MCF 10A (cell line): ENCODE results near the gene CACNA1C. TPM values are rescaled to one million over a fixed set of nuclear protein-coding genes. Genes with fewer than 3 reads are reported as not detected.
A peak's percentile ranks its signal among the peaks of the same experiment; 100 is the strongest.
"Not testable (repeated sequence)": the region's sequence is repeated elsewhere in the genome, so short reads cannot be mapped to it uniquely, and the experiment has no call there.

Experiments used
- BruUV-seq: library from RNA; stranded (reverse); fragments of 400-500 nt; replicated peaks from 2 replicates; lab custom pipeline; 2021; lab: Mats Ljungman, UMichigan
- CTCF ChIA-PET: fragments of 300-600 bp; sonication (Branson Sonifier 250); formaldehyde crosslinking; extraction: SDS; loops from one replicate; lab custom pipeline; 2021; ENCODE audit warnings: antibody characterized with exemption, inconsistent platforms; lab: Yijun Ruan, JAX
- POLR2A ChIA-PET: fragments of 300-600, 350-650 bp; sonication (Branson Sonifier 250); formaldehyde crosslinking; extraction: SDS; loops from one replicate; lab custom pipeline; 2020; ENCODE audit warnings: antibody characterized with exemption, inconsistent platforms; lab: Yijun Ruan, JAX
- DNase-seq: peaks from one replicate; pipeline ENCODE4 v3.0.0-alpha.2; 2018; ENCODE audit not compliant: unreplicated experiment
- H3K27ac Mint-ChIP-seq: one replicate; pipeline ENCODE4 v1.8.0; 2022; ENCODE audit warnings: mild to moderate bottlenecking, low read depth, mixed read lengths; ENCODE audit not compliant: unreplicated experiment
- H3K27me3 Mint-ChIP-seq: one replicate; pipeline ENCODE4 v1.8.0; 2022; ENCODE audit warnings: mixed read lengths; ENCODE audit not compliant: insufficient read depth, unreplicated experiment
- H3K36me3 Mint-ChIP-seq: one replicate; pipeline ENCODE4 v1.8.0; 2022; ENCODE audit warnings: mild to moderate bottlenecking, moderate library complexity, mixed read lengths; ENCODE audit not compliant: insufficient read depth, unreplicated experiment
- H3K4me1 Mint-ChIP-seq: one replicate; pipeline ENCODE4 v1.8.0; 2022; ENCODE audit warnings: mixed read lengths; ENCODE audit not compliant: insufficient read depth, unreplicated experiment
- H3K4me3 Mint-ChIP-seq: one replicate; pipeline ENCODE4 v1.8.0; 2022; ENCODE audit warnings: mild to moderate bottlenecking, moderate library complexity, mixed read lengths; ENCODE audit not compliant: unreplicated experiment
- H3K9me3 Mint-ChIP-seq: one replicate; pipeline ENCODE4 v1.8.0; 2022; ENCODE audit warnings: mixed read lengths; ENCODE audit not compliant: unreplicated experiment
- intact Hi-C: fragments of 100-400 bp; cut with micrococcal nuclease; formaldehyde crosslinking; loops from 2 replicates; pipeline ENCODE4 v1.14.1; 2022
- total RNA-seq: library from RNA; stranded (reverse); gene quantifications from 2 replicates; pipeline ENCODE4 v1.2.3, GENCODE V29; 2022
- TF ChIP-seq, protein P1 (sequence below): fragments of 200-600 bp; IDR thresholded peaks from one replicate; pipeline ENCODE4 v1.8.0; 2022; ENCODE audit warnings: antibody characterized with exemption, mild to moderate bottlenecking; ENCODE audit not compliant: unreplicated experiment

The CACNA1C gene
- total RNA-seq, 1 experiment from 2014 or later: not detected

DNA sequence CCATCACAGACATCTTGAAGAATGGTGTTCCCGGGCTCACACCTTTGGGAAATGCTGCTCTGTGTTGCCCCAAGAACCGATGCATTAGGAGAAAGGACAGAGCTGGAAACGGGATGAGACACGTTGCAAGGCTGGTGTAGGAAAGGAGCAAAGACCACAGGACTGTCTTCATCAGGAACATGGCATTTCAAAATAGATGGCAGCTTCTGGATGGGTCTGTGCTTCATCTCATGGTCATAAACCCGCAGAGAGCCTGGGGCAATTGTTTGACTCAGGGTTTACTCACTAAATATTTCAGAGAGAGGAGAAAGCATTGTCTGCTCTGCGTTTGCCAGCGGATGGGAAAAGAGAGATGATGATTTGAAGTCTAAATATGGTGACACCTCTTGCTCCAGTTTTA is 76.3 kb downstream of the CACNA1C start:
- intact Hi-C loops: no loop called here
- Mint-ChIP-seq H3K27me3 (no peaks in the 10 kb centered on the region), H3K36me3 (no peaks in the 10 kb centered on the region), H3K27ac (peak overlapping the region; percentile 8), H3K4me3 (no peak overlapping the region), H3K4me1 (peaks cover 10% of the 10 kb centered on the region), H3K9me3 (no peaks in the 10 kb centered on the region)
- no TSS peak for BruUV-seq
- TF ChIP-seq, protein P1, sequence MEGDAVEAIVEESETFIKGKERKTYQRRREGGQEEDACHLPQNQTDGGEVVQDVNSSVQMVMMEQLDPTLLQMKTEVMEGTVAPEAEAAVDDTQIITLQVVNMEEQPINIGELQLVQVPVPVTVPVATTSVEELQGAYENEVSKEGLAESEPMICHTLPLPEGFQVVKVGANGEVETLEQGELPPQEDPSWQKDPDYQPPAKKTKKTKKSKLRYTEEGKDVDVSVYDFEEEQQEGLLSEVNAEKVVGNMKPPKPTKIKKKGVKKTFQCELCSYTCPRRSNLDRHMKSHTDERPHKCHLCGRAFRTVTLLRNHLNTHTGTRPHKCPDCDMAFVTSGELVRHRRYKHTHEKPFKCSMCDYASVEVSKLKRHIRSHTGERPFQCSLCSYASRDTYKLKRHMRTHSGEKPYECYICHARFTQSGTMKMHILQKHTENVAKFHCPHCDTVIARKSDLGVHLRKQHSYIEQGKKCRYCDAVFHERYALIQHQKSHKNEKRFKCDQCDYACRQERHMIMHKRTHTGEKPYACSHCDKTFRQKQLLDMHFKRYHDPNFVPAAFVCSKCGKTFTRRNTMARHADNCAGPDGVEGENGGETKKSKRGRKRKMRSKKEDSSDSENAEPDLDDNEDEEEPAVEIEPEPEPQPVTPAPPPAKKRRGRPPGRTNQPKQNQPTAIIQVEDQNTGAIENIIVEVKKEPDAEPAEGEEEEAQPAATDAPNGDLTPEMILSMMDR: no peak
- POLR2A ChIA-PET: interaction anchor here (0.5 to 1.1 kb wide), 3 partner anchors 11 to 105 kb away, joined by 3 to 5 read pairs (median 3); no protein-coding TSS in a partner anchor
- peak; percentile 86 for DNase-seq
- CTCF ChIA-PET: no interaction called here

DNA sequence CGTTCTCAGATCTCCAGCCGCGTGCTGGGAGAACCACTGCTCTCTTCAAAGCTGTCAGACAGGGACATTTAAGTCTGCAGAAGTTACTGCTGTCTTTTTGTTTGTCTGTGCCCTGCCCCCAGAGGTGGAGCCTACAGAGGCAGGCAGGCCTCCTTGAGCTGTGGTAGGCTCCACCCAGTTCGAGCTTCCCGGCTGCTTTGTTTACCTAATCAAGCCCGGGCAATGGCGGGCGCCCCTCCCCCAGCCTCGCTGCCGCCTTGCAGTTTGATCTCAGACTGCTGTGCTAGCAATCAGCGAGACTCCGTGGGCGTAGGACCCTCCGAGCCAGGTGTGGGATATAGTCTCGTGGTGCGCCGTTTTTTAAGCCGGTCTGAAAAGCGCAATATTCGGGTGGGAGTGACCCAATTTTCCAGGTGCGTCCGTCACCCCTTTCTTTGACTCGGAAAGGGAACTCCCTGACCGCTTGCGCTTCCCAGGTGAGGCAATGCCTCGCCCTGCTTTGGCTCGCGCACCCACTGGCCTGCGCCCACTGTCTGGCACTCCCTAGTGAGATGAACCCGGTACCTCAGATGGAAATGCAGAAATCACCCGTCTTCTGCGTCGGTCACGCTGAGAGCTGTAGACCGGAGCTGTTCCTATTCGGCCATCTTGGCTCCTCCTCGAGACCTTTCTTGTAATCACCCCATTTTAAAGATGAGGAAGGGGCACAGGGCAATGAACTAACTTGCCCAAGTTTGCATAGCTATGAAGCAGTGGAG is 83.1 kb downstream of the CACNA1C start:
- CTCF ChIA-PET, intact Hi-C loops, H3K27ac Mint-ChIP-seq, DNase-seq, H3K4me3 Mint-ChIP-seq, H3K9me3 Mint-ChIP-seq, H3K36me3 Mint-ChIP-seq, H3K27me3 Mint-ChIP-seq, H3K4me1 Mint-ChIP-seq, BruUV-seq: not testable (repeated sequence)
- POLR2A ChIA-PET: interaction anchor here (0.7 kb wide), 1 partner anchor 472 kb away, joined by 3 read pairs; no protein-coding TSS in a partner anchor

DNA sequence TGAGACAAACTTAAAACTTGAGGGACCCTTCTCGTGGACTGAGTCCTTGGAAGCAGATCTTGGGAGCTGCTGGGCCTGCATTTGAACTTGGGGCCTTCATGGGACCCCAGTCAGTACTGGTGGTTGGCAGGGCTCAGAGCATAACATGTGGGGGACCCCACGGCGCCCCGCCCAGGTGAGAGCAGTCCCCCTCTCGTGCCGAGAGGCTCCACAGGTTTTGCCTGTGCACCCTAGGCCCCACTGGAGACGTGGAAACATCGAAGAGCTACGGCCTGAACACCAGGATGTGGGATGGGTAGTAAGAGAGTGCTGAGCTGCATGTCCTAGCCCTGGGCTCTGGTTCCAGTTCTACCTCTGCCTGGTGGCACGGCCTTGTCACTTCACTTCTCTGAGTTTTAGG is 84.1 kb downstream of the CACNA1C start:
- ChIA-PET CTCF (no interaction called here), POLR2A (no interaction called here)
- TF ChIP-seq, protein P1: no peak
- DNase-seq: no peak
- no peaks in the 10 kb centered on the region for H3K36me3 Mint-ChIP-seq
- no peak overlapping the region for H3K27ac Mint-ChIP-seq
- no peak overlapping the region for H3K4me3 Mint-ChIP-seq
- no peaks in the 10 kb centered on the region for H3K4me1 Mint-ChIP-seq
- intact Hi-C loops: no loop called here
- BruUV-seq: no TSS peak
- no peaks in the 10 kb centered on the region for H3K9me3 Mint-ChIP-seq
- no peaks in the 10 kb centered on the region for H3K27me3 Mint-ChIP-seq

DNA sequence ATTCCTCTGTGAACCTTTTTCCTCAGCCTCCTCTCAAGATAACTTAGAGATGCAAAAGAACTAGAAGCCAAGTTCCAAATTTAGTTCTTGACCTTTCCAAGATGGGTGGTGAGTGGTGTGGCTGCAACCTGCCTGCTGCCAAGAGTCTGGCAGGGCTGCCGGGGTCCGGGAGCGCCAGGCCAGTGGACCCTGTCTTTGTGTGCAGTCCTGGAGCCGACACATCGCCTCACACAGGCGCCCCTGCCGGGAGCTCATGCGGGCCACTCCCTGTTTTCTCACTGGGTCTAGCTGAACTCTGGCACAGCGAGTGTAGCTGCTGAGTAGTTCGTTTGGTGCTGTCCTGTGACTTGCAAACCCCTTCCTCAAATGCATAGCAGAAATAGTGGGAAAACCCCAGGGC is 84.9 kb downstream of the CACNA1C start:
- ChIA-PET CTCF (no interaction called here), POLR2A (no interaction called here)
- Mint-ChIP-seq H3K27me3 (no peaks in the 10 kb centered on the region), H3K27ac (no peak overlapping the region), H3K4me3 (no peak overlapping the region), H3K4me1 (no peaks in the 10 kb centered on the region), H3K36me3 (no peaks in the 10 kb centered on the region), H3K9me3 (no peaks in the 10 kb centered on the region)
- no peak for DNase-seq
- no TSS peak for BruUV-seq
- TF ChIP-seq, protein P1: no peak
- intact Hi-C loops: no loop called here
